Trophoblast cell (in vitro differentiated cells and primary cell): ENCODE data around the gene FCAMR.

Experiments used
- DNase-seq, 2 donors: peaks; one replicate each; pipeline ENCODE4 v3.0.0-alpha.2; 2016
- H2AFZ ChIP-seq: 2 replicates; pipeline ENCODE4 v1.6.1; 2013; ENCODE audit warnings: low read length, moderate library complexity, mild to moderate bottlenecking; ENCODE audit not compliant: insufficient read depth, poor library complexity
- H2AK5ac ChIP-seq: 2 replicates; pipeline ENCODE4 v1.6.1; 2013; ENCODE audit warnings: mild to moderate bottlenecking, low read length
- H2BK120ac ChIP-seq: 2 replicates; pipeline ENCODE4 v1.6.1; 2013; ENCODE audit warnings: low read length, mild to moderate bottlenecking, moderate library complexity; ENCODE audit not compliant: insufficient read depth, poor library complexity
- H2BK12ac ChIP-seq: 2 replicates; pipeline ENCODE4 v1.6.1; 2013; ENCODE audit warnings: mild to moderate bottlenecking, low read length, moderate library complexity
- H2BK5ac ChIP-seq: 2 replicates; pipeline ENCODE4 v1.6.1; 2013; ENCODE audit warnings: low read length, low read depth, moderate library complexity, mild to moderate bottlenecking; ENCODE audit not compliant: poor library complexity
- H3K14ac ChIP-seq: 2 replicates; pipeline ENCODE4 v1.6.1; 2013; ENCODE audit warnings: mild to moderate bottlenecking, low read length
- H3K18ac ChIP-seq: 2 replicates; pipeline ENCODE4 v1.6.1; 2013; ENCODE audit warnings: mild to moderate bottlenecking, low read length
- H3K23ac ChIP-seq: 2 replicates; pipeline ENCODE4 v1.6.1; 2013; ENCODE audit warnings: low read length
- H3K27ac ChIP-seq: 2 replicates; pipeline ENCODE4 v1.5.1; 2013; ENCODE audit warnings: low read depth, mild to moderate bottlenecking, inconsistent platforms, low read length, moderate library complexity
- H3K27me3 ChIP-seq: 2 replicates; pipeline ENCODE4 v1.6.1; 2013; ENCODE audit warnings: inconsistent platforms, mild to moderate bottlenecking, low read length, moderate library complexity; ENCODE audit not compliant: insufficient read depth
- H3K36me3 ChIP-seq, 2 experiments: 1 replicate in 1 of 2; 2 replicates in 1 of 2; pipeline ENCODE4 v1.6.1; 2013; ENCODE audit warnings: low read length in 2 of 2, mild to moderate bottlenecking in 2 of 2, moderate library complexity in 1 of 2; ENCODE audit not compliant: insufficient read depth in 2 of 2, control insufficient read depth in 1 of 2
- H3K4ac ChIP-seq: 2 replicates; pipeline ENCODE4 v1.6.1; 2013; ENCODE audit warnings: low read depth, mild to moderate bottlenecking, low read length, moderate library complexity
- H3K4me1 ChIP-seq, 2 experiments: 1 replicate in 1 of 2; 2 replicates in 1 of 2; pipeline ENCODE4 v1.6.1; 2013; ENCODE audit warnings: low read length in 2 of 2, mild to moderate bottlenecking in 2 of 2, moderate library complexity in 1 of 2; ENCODE audit not compliant: insufficient read depth in 2 of 2, control insufficient read depth in 1 of 2
- H3K4me2 ChIP-seq: 2 replicates; pipeline ENCODE4 v1.6.1; 2013; ENCODE audit warnings: inconsistent platforms, mild to moderate bottlenecking, low read length, moderate library complexity
- H3K4me3 ChIP-seq: 2 replicates; pipeline ENCODE4 v1.5.1; 2013; ENCODE audit warnings: mild to moderate bottlenecking, low read depth, low read length, inconsistent platforms
- H3K79me1 ChIP-seq: one replicate; pipeline ENCODE4 v1.6.1; 2013; ENCODE audit warnings: low read length
- H3K79me2 ChIP-seq: 2 replicates; pipeline ENCODE4 v1.6.1; 2013; ENCODE audit warnings: low read length, mild to moderate bottlenecking; ENCODE audit not compliant: control insufficient read depth, insufficient read depth, poor library complexity
- H3K9ac ChIP-seq: 2 replicates; pipeline ENCODE4 v1.6.1; 2013; ENCODE audit warnings: mild to moderate bottlenecking, low read length
- H3K9me3 ChIP-seq: 2 replicates; pipeline ENCODE4 v1.6.1; 2013; ENCODE audit warnings: low read depth, mild to moderate bottlenecking, control low read depth, inconsistent platforms, low read length; ENCODE audit not compliant: insufficient read depth
- H4K12ac ChIP-seq: 2 replicates; pipeline ENCODE4 v1.6.1; 2013; ENCODE audit warnings: low read depth, mild to moderate bottlenecking, low read length, moderate library complexity
- H4K8ac ChIP-seq: 2 replicates; pipeline ENCODE4 v1.6.1; 2013; ENCODE audit warnings: low read depth, mild to moderate bottlenecking, low read length, moderate library complexity
- H4K91ac ChIP-seq: one replicate; pipeline ENCODE4 v1.6.1; 2013; ENCODE audit warnings: low read depth, mild to moderate bottlenecking, low read length, moderate library complexity
- WGBS: extraction: QIAGEN DNeasy Blood & Tissue Kit; methylation state at CpG from one replicate; pipeline ENCODE4 v1.1.7; 2013; ENCODE audit warnings: missing lambda C conversion rate; ENCODE audit not compliant: insufficient read length, insufficient coverage; ENCODE audit errors: extremely low coverage; 5-methylcytosine and 5-hydroxymethylcytosine counted together

Gene FCAMR

DNA sequence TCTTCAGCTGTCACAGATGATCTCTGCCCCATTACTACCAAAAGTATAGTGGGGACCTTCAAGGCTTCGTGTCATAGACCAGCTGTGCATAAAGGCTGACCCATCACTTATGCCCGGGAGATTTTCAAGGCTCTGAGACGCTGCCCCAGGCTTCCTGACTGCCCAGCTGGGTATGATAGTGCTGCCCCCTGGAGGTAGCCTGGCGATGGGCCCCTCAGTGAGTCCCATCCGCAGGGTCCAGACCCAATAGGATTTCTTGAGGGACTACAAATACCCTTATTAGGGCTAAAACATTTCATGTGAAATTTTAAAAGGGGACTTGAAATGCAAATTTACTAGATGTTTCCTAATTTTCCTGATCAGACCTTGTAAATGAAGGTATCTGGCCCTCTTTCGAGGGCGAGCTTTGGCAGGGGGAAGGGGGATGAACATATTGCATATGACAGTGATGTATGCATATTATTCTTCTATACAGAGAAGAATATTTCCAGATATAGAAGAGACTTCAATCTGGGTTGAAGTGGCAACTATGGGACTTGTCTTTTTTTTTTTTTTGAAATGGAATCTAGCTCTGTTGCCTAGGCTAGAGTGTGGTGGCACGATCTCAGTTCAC, 36.8 kb downstream of the FCAMR start:
- H3K79me2 ChIP-seq = no peaks in the 10 kb centered on the region
- H3K4me2 ChIP-seq = no peak overlapping the region
- H3K4me1 ChIP-seq = no peaks in the 10 kb centered on the region
- no peak overlapping the region for H2BK12ac ChIP-seq
- H3K4ac ChIP-seq = no peak overlapping the region
- DNase-seq = peak; percentile 39 to 54
- H3K9ac ChIP-seq = no peak overlapping the region
- H3K36me3 ChIP-seq = no peaks in the 10 kb centered on the region
- H2BK5ac ChIP-seq = no peak overlapping the region
- no peak overlapping the region for H3K14ac ChIP-seq
- H2BK120ac ChIP-seq = no peak overlapping the region
- no peak overlapping the region for H4K12ac ChIP-seq
- no peak overlapping the region for H3K18ac ChIP-seq
- H3K9me3 ChIP-seq = no peaks in the 10 kb centered on the region
- no CpG with 5 or more reads among the region's 8 CpGs for WGBS
- no peak overlapping the region for H2AK5ac ChIP-seq
- H4K91ac ChIP-seq = no peak overlapping the region
- H2AFZ ChIP-seq = no peak overlapping the region
- no peaks in the 10 kb centered on the region for H3K79me1 ChIP-seq
- H3K23ac ChIP-seq = no peak overlapping the region
- H3K27me3 ChIP-seq = no peaks in the 10 kb centered on the region
- no peak overlapping the region for H3K27ac ChIP-seq
- H4K8ac ChIP-seq = no peak overlapping the region
- no peak overlapping the region for H3K4me3 ChIP-seq

- Histone ChIP-seq H3K4me2 (no peak overlapping the region), H3K23ac (no peak overlapping the region), H2AFZ (no peak overlapping the region), H3K4me1 (no peaks in the 10 kb centered on the region), H4K8ac (no peak overlapping the region), H2BK120ac (no peak overlapping the region), H3K27ac (no peak overlapping the region), H3K18ac (no peak overlapping the region), H4K12ac (no peak overlapping the region), H3K9me3 (no peaks in the 10 kb centered on the region), H3K9ac (no peak overlapping the region), H3K14ac (no peak overlapping the region), H2BK5ac (no peak overlapping the region), H2AK5ac (no peak overlapping the region), H3K4ac (no peak overlapping the region), H2BK12ac (no peak overlapping the region), H3K4me3 (no peak overlapping the region), H4K91ac (no peak overlapping the region), H3K79me2 (no peaks in the 10 kb centered on the region), H3K27me3 (no peaks in the 10 kb centered on the region), H3K79me1 (no peaks in the 10 kb centered on the region), H3K36me3 (no peaks in the 10 kb centered on the region)
- WGBS = no CpG with 5 or more reads among the region's 8 CpGs
- no peak for DNase-seq
Measured at GRCh38 chr1:206932177-206932576, 38.1 kb downstream of the FCAMR start.

DNA sequence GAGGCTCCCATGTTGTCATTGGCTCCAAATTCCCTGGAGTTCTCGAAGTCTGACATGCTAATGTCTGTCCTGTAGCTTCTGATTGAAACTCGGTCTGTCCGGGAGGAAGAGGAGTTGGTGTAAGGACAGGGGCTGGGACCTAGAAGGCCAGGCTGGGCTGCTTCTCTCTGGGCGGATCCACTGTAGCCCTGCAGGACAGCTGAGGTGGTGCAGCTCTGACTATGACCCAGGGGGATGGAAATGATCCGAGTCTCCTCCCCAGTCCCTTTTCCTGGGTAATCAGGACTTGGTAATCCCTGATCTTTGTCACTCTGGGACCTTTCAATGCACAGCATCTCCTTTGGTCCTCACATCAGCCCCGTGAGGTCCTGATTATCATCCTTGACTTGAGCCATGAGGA, 38.6 kb downstream of the FCAMR start:
- Histone ChIP-seq H3K27me3 (no peaks in the 10 kb centered on the region), H3K79me1 (no peaks in the 10 kb centered on the region), H4K91ac (no peak overlapping the region), H3K27ac (no peak overlapping the region), H3K23ac (no peak overlapping the region), H3K18ac (no peak overlapping the region), H3K79me2 (no peaks in the 10 kb centered on the region), H2BK120ac (no peak overlapping the region), H3K4me2 (no peak overlapping the region), H3K9me3 (no peaks in the 10 kb centered on the region), H3K4me3 (no peak overlapping the region), H2AFZ (no peak overlapping the region), H2AK5ac (no peak overlapping the region), H2BK12ac (no peak overlapping the region), H4K8ac (no peak overlapping the region), H3K4me1 (no peaks in the 10 kb centered on the region), H2BK5ac (no peak overlapping the region), H3K9ac (no peak overlapping the region), H3K4ac (no peak overlapping the region), H3K14ac (no peak overlapping the region), H4K12ac (no peak overlapping the region), H3K36me3 (no peaks in the 10 kb centered on the region)
- no CpG with 5 or more reads among the region's 6 CpGs for WGBS
- no peak for DNase-seq

DNA sequence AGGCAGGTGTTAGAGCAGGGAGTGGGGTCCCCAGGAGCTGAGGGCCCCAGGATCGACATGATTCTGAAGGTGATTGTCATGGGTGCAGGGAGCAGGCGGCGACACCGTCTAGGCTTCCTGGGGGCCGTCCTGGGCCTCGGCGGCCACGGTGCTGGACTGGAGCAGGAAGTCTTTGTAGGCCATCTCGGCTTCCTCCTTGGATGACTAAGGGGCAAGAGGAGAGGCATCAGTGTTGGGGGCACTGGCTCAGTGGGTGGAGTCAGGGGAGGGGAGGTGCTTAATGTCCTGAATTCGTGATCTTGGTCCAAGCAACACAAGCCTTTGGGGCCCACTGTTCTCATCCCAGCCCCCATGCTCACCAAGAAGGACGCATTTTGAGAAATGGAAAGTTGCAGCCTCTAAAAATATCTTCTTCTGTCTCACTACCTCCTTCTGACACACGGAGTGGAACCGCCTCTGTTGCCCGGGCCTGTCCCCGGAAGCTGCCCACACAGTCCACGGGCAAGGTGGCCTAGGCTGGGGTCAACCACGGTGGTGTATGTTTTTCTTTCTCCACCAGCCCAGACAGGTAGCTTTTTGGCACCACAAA, 40.0 kb downstream of the FCAMR start:
- no peak overlapping the region for H3K14ac ChIP-seq
- H4K91ac ChIP-seq = no peak overlapping the region
- H3K9me3 ChIP-seq = no peaks in the 10 kb centered on the region
- H2BK12ac ChIP-seq = no peak overlapping the region
- no peaks in the 10 kb centered on the region for H3K79me2 ChIP-seq
- H3K79me1 ChIP-seq = no peaks in the 10 kb centered on the region
- no peaks in the 10 kb centered on the region for H3K27me3 ChIP-seq
- H2BK5ac ChIP-seq = no peak overlapping the region
- no peak overlapping the region for H2AFZ ChIP-seq
- no peak overlapping the region for H3K4me2 ChIP-seq
- H4K8ac ChIP-seq = no peak overlapping the region
- H2BK120ac ChIP-seq = no peak overlapping the region
- H3K9ac ChIP-seq = no peak overlapping the region
- DNase-seq = no peak
- H2AK5ac ChIP-seq = no peak overlapping the region
- no CpG with 5 or more reads among the region's 17 CpGs for WGBS
- H3K18ac ChIP-seq = no peak overlapping the region
- no peak overlapping the region for H3K27ac ChIP-seq
- H3K4me3 ChIP-seq = no peak overlapping the region
- no peak overlapping the region for H4K12ac ChIP-seq
- H3K4me1 ChIP-seq = no peaks in the 10 kb centered on the region
- H3K23ac ChIP-seq = no peak overlapping the region
- H3K36me3 ChIP-seq = no peaks in the 10 kb centered on the region
- H3K4ac ChIP-seq = no peak overlapping the region
